Psoas muscle (tissue), 8 donors: ENCODE results near the gene SLC25A13. TPM values are rescaled to one million over a fixed set of nuclear protein-coding genes. Genes with fewer than 3 reads are reported as not detected.
"Not testable (repeated sequence)": the region's sequence is repeated elsewhere in the genome, so short reads cannot be mapped to it uniquely, and the experiment has no call there.

ENCODE experiments used
- ATAC-seq, 4 donors: fragments of 200-7000 bp; cut with Tn5 transposase; one replicate each; pipeline ENCODE4 v1.9.1; 2020; ENCODE audit warnings: moderate library complexity in 3 of 4, mild to moderate bottlenecking in 2 of 4
- DNase-seq, 2 donors: peaks; one replicate each; pipeline ENCODE4 v3.0.0-alpha.2; 2020
- H3K27ac ChIP-seq: fragments of 200-600 bp; one replicate; pipeline ENCODE4 v1.8.0; 2022
- H3K27me3 ChIP-seq, 3 donors: fragments of 200-600 bp in 1 of 3; one replicate each; pipeline versions ENCODE4 v1.6.1 to v1.8.0; 2013 to 2022; ENCODE audit warnings: low read length in 2 of 3, mild to moderate bottlenecking in 2 of 3, moderate library complexity in 1 of 3; ENCODE audit not compliant: insufficient read depth in 3 of 3
- H3K36me3 ChIP-seq, 2 donors: fragments of 200-600 bp in 1 of 2; one replicate each; pipeline versions ENCODE4 v1.6.1 to v1.8.0; 2013 to 2022; ENCODE audit warnings: low read depth in 1 of 2, mild to moderate bottlenecking in 1 of 2, moderate library complexity in 1 of 2; ENCODE audit not compliant: insufficient read depth in 1 of 2
- H3K4me1 ChIP-seq: fragments of 200-600 bp; one replicate; pipeline ENCODE4 v1.8.0; 2022
- H3K4me3 ChIP-seq: fragments of 200-600 bp; one replicate; pipeline ENCODE4 v1.8.0; 2022; ENCODE audit warnings: mild to moderate bottlenecking
- H3K9me3 ChIP-seq: fragments of 200-600 bp; one replicate; pipeline ENCODE4 v1.8.0; 2022
- CTCF ChIP-seq: fragments of 200-600 bp; IDR thresholded peaks from one replicate; pipeline ENCODE4 v1.8.0; 2022; ENCODE audit warnings: antibody characterized with exemption
- WGBS, 3 donors: extraction: QIAGEN DNeasy Blood & Tissue Kit; methylation state at CpG; one replicate each; pipeline versions ENCODE4 v1.1.6 to v1.1.7; 2013; 5-methylcytosine and 5-hydroxymethylcytosine counted together
- intact Hi-C, 2 donors: fragments of 100-400 bp; cut with DNase I; formaldehyde crosslinking; loops; one replicate each; pipeline versions ENCODE4 v1.11.0 to v1.14.2; 2022
- polyA plus RNA-seq, 3 donors: library from polyadenylated mRNA; stranded (reverse); fragments of 200-250 nt; gene quantifications; one replicate each; pipeline ENCODE4 v1.2.3, GENCODE V29; 2013
- total RNA-seq, 4 donors: library from RNA; stranded (reverse); fragmentation: NEBNext Ultra II Directional in 2 of 4; extraction: Animal tissue kit (Norgen Biotek cat#: 25700) in 2 of 4; gene quantifications; one replicate each; pipeline versions ENCODE4 v1.2.1 to v1.2.4, GENCODE V29; 2021 to 2023
- donor health status: healthy with polysubstance abuse.
- donor health status: DM: no; HTN: no; CAD: no; lungs with moderate emphysema.
- donor health status: Bipolar disorder and iron deficiency.
- donor health status: healthy.
- donor health status: DM: yes; HTN: yes; CAD: no.
- donor health status: DM: no; HTN: no; CAD: no.
- donor health status: DM: no; HTN: no; CAD: no.
- donor health status: DM: yes; HTN: yes; CAD: no.

Gene SLC25A13
- total and polyA plus RNA-seq, 7 donors = 3.3 to 31.6 (median 9.0) TPM

GRCh38 chr7:96303105-96303685 lies 18.7 kb downstream of the SLC25A13 start:
- 76 to 91% (median 88%) methylated on average over 5 of the region's 5 CpGs for WGBS, 3 donors
- DNase-seq (no peak), ATAC-seq (peak in 1 of 4 donors; percentile 13)
- Histone ChIP-seq H3K4me3 (no peak overlapping the region), H3K36me3 (no peaks in the 10 kb centered on the region), H3K27me3 (no peaks in the 10 kb centered on the region), H3K4me1 (peaks cover 75% of the 10 kb centered on the region), H3K27ac (no peak overlapping the region), H3K9me3 (no peaks in the 10 kb centered on the region)
- intact Hi-C loops = no loop called here
- TF ChIP-seq CTCF = no peak

GRCh38 chr7:96300986-96301385 lies 20.9 kb downstream of the SLC25A13 start:
- Histone ChIP-seq H3K4me3 (no peak overlapping the region), H3K36me3 (peaks cover 0 to 4% of the 10 kb centered on the region in 2 donors), H3K9me3 (no peaks in the 10 kb centered on the region), H3K27ac (no peak overlapping the region), H3K27me3 (no peaks in the 10 kb centered on the region), H3K4me1 (peaks cover 57% of the 10 kb centered on the region)
- intact Hi-C loops = no loop called here
- 69 to 86% (median 85%) methylated on average over 1 of the region's 1 CpG for WGBS, 3 donors
- ATAC-seq (no peak), DNase-seq (no peak)
- no peak for TF ChIP-seq CTCF

DNA sequence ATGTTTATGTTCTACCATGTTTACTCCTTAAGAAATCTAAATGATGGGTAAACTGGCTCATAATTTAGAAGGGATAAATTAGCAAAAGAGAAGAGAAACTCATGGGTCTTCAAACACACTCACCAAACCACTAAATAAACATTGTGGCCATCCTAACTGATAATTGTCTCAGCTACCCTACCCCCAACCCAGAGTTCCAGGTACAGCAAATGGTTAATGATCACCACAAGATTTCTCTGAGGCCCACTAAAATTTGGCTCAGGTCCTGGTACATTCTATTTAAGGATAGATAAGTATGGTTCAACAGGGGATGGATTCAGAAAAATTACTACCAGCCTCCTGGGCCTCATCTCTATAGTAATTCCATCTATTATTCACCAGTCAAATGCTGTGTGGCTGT lies 21.4 kb downstream of the SLC25A13 start:
- ATAC-seq = no peak
- Histone ChIP-seq H3K27ac (no peak overlapping the region), H3K4me1 (peaks cover 53% of the 10 kb centered on the region), H3K4me3 (no peak overlapping the region), H3K36me3 (peaks cover 0 to 9% of the 10 kb centered on the region in 2 donors), H3K27me3 (no peaks in the 10 kb centered on the region), H3K9me3 (no peaks in the 10 kb centered on the region)
- TF ChIP-seq CTCF = no peak
- no peak for DNase-seq
- intact Hi-C loops = no loop called here

GRCh38 chr7:96299496-96299895 lies 22.4 kb downstream of the SLC25A13 start:
- no peak for ATAC-seq
- Histone ChIP-seq H3K27me3 (no peaks in the 10 kb centered on the region), H3K9me3 (no peaks in the 10 kb centered on the region), H3K27ac (no peak overlapping the region), H3K4me3 (no peak overlapping the region), H3K36me3 (peaks cover 0 to 19% of the 10 kb centered on the region in 2 donors), H3K4me1 (peaks cover 43% of the 10 kb centered on the region)
- intact Hi-C loops = no loop called here
- no peak for TF ChIP-seq CTCF
- DNase-seq = no peak
- WGBS, 3 donors = 38 to 70% (median 44%) methylated on average over 1 of the region's 1 CpG

DNA sequence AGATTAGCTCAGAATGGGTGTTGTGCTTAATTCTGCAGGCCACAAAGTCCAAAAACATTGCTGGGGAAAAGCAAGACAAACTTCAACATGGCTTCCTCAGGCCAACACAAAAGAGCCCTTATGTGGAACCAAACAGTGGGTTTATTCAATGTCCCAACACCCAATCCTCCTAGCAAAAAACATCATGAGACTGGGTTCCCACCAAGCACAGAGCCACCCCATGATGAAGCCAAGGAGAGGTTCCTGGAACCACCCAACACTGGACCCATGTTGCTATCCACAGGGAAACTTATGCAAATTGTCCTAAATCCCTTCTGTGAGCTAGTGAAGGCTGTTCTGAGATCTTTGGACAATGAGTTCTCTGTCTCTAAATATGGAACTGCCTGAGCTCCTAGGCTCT lies 24.0 kb downstream of the SLC25A13 start:
- intact Hi-C loops = no loop called here
- H3K4me1 ChIP-seq = peaks cover 30% of the 10 kb centered on the region
- DNase-seq = no peak

GRCh38 chr7:96297446-96297845 lies 24.5 kb downstream of the SLC25A13 start:
- not testable (repeated sequence) for DNase-seq
- whole genome bisulfite sequencing, 3 donors = 30 to 55% (median 33%) methylated on average over 5 of the region's 5 CpGs

More for the DNA sequence above, 24.0 kb downstream of the SLC25A13 start:
- no peaks in the 10 kb centered on the region for H3K27me3 ChIP-seq
- H3K36me3 ChIP-seq = peaks cover 0 to 19% of the 10 kb centered on the region in 2 donors
- no peak for TF ChIP-seq CTCF
- no peak overlapping the region for H3K27ac ChIP-seq
- H3K4me3 ChIP-seq = no peak overlapping the region
- H3K9me3 ChIP-seq = no peaks in the 10 kb centered on the region
- peak in 2 of 4 donors; percentile 56 to 64 for ATAC-seq

GRCh38 chr7:96293911-96294310 lies 28.0 kb downstream of the SLC25A13 start:
- H3K4me3 ChIP-seq, H3K9me3 ChIP-seq, DNase-seq, intact Hi-C loops, H3K27ac ChIP-seq, ATAC-seq, H3K27me3 ChIP-seq: not testable (repeated sequence)
- Histone ChIP-seq H3K36me3 (peaks cover 0 to 19% of the 10 kb centered on the region in 2 donors), H3K4me1 (peaks cover 10% of the 10 kb centered on the region)
- WGBS, 3 donors = 90 to 100% (median 96%) methylated on average over 3 to 4 of the region's 4 CpGs

More at GRCh38 chr7:96297446-96297845, 24.5 kb downstream of the SLC25A13 start:
- H3K27me3 ChIP-seq, intact Hi-C loops, H3K27ac ChIP-seq, H3K9me3 ChIP-seq, H3K4me3 ChIP-seq: not testable (repeated sequence)
- peak in 2 of 4 donors; percentile 79 to 86 for ATAC-seq
- Histone ChIP-seq H3K4me1 (peaks cover 30% of the 10 kb centered on the region), H3K36me3 (peaks cover 0 to 19% of the 10 kb centered on the region in 2 donors)
